ENCODE measurements around the gene RAB5IF. TPM values are rescaled to one million over a fixed set of nuclear protein-coding genes. Genes with fewer than 3 reads are reported as not detected.

Gene RAB5IF
- total RNA-seq, 4 donors from 2014 or later = 203 to 373 (median 267) TPM

DNA sequence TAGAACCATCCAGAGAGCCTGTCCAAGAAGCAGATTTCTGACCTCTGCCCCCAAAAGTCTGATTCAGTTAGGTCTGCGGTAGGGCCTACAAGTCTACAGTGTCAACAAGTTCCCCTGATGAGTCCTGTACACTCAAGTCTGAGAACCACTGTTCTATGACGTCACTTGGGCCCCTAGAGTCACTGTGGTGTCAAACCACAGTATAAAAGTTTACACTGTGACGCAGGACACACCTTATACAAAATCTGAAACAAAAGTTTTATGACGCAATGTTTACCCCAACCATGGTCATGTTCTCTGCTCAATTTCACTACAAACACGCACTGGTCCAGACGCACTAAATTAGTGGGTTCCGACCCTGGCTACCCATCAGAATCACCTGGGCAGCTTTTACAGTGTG is 22.5 kb downstream of the RAB5IF start:
- H3K4me1 ChIP-seq = peaks cover 0 to 14% (median 0%) of the 10 kb centered on the region in 3 donors
- TF ChIP-seq, protein P1, sequence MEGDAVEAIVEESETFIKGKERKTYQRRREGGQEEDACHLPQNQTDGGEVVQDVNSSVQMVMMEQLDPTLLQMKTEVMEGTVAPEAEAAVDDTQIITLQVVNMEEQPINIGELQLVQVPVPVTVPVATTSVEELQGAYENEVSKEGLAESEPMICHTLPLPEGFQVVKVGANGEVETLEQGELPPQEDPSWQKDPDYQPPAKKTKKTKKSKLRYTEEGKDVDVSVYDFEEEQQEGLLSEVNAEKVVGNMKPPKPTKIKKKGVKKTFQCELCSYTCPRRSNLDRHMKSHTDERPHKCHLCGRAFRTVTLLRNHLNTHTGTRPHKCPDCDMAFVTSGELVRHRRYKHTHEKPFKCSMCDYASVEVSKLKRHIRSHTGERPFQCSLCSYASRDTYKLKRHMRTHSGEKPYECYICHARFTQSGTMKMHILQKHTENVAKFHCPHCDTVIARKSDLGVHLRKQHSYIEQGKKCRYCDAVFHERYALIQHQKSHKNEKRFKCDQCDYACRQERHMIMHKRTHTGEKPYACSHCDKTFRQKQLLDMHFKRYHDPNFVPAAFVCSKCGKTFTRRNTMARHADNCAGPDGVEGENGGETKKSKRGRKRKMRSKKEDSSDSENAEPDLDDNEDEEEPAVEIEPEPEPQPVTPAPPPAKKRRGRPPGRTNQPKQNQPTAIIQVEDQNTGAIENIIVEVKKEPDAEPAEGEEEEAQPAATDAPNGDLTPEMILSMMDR (IDR thresholded peaks at IDR 0.05) = no peak
- no peak for TF ChIP-seq POLR2A (IDR thresholded peaks at IDR 0.05)
- H3K27me3 ChIP-seq = no peaks in the 10 kb centered on the region
- intact Hi-C loops (cut with DNase I) = no loop called here
- DNase-seq = no peak
- H3K4me3 ChIP-seq = no peak overlapping the region
- no peaks in the 10 kb centered on the region for H3K36me3 ChIP-seq
- WGBS, 2 donors = 84 to 92% methylated on average over 6 to 7 of the region's 7 CpGs
- no peak overlapping the region for H3K27ac ChIP-seq
- no peaks in the 10 kb centered on the region for H3K9me3 ChIP-seq

GRCh38 chr20:36629719-36630681 is 24.4 kb downstream of the RAB5IF start:
- Histone ChIP-seq H3K4me1 (no peaks in the 10 kb centered on the region), H3K36me3 (no peaks in the 10 kb centered on the region), H3K4me3 (no peak overlapping the region), H3K9me3 (no peaks in the 10 kb centered on the region), H3K27ac (peak overlapping the region in 1 of 4 donors; percentile 4), H3K27me3 (no peaks in the 10 kb centered on the region)
- TF ChIP-seq POLR2A (IDR thresholded peaks at IDR 0.05) = no peak
- TF ChIP-seq, protein P1 (IDR thresholded peaks at IDR 0.05) = no peak
- intact Hi-C loops (cut with DNase I) = no loop called here
- DNase-seq = no peak
- WGBS, 2 donors = 61 to 71% methylated on average over 11 to 15 of the region's 15 CpGs

DNA sequence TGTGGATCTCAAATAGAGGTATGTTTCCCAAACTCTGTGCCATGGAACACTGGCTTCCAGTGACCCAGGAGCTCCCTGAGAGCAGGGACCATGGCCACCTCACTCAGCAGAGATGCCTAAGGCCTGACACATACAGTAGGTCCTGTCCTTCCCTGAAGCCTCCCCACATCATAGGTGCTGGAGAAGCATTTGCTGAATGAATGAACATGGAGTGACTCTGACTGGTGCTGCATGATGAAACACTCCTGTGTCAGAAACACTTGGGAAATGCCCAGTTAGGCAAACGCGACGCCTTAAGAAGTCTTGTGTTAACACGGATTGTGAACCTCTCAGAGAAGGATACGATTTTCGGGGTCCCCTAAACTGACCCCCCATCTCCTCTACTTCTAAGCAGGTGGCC is 26.1 kb downstream of the RAB5IF start:
- no peaks in the 10 kb centered on the region for H3K36me3 ChIP-seq
- H3K4me1 ChIP-seq = no peaks in the 10 kb centered on the region
- no peak overlapping the region for H3K4me3 ChIP-seq
- no peak for DNase-seq
- no peak overlapping the region for H3K27ac ChIP-seq
- WGBS, 2 donors = 71 to 88% methylated on average over 6 of the region's 6 CpGs
- H3K9me3 ChIP-seq = no peaks in the 10 kb centered on the region
- no peaks in the 10 kb centered on the region for H3K27me3 ChIP-seq
- intact Hi-C loops (cut with DNase I) = no loop called here
- TF ChIP-seq POLR2A (IDR thresholded peaks at IDR 0.05) = no peak
- TF ChIP-seq, protein P1 (IDR thresholded peaks at IDR 0.05) = no peak

DNA sequence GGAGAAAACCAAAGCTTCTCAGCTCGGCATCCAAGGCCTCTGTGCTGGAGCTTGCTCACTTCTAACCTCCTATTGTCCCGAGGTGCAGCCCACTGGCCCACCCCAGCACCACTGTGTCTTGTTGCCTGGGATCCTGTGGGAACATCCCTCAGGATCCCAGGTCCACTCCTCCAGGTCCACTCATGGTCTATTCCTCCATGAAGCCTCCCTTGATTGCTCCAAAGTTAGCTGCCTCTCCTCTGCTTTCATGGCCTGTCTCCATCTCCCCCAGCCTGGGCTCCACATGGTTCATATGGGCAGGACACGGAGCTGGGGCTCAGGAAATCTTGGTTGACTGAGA is 26.5 kb downstream of the RAB5IF start:
- no peak for DNase-seq
- TF ChIP-seq, protein P1 (IDR thresholded peaks at IDR 0.05) = no peak
- TF ChIP-seq POLR2A (IDR thresholded peaks at IDR 0.05) = no peak

DNA sequence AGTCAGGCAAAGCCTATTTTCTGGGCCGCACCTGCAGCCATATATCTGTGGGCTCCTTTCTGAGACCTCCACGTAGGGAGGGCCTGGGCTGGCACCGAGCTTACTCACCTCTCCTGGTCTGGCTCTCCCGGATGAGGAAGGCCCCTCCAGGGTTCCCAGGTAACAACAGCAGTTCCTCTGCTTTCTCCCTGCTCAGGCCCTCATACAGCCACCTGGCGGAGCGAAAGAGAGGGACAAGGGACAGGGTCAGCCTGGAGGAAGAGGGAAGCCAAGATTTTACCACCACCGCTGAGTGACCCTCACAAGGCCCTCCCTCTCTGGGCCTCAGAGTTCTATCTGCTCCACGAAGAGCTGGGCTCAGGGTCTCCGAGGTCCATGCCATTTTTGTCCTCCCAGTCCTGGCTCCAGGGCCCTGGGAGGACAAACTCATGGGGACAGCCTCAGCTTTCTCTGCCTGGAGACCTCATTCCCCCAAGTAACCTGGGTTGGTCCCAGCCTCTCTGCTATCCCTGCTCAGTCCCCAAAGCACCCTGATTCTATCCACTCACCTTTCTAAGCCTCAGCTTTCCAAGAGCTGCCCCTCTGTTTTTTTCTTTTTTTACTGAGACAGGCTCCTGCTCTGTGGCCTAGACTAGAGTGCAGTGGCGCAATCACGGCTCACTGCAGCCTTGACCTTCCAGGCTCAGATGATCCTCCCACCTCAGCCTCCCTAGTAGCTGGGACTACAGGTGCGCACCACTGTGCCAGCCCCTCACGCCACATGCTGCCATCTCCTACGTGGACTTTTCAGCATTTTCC is 27.1 kb downstream of the RAB5IF start:
- Histone ChIP-seq H3K4me1 (no peaks in the 10 kb centered on the region), H3K4me3 (no peak overlapping the region), H3K27me3 (no peaks in the 10 kb centered on the region), H3K9me3 (no peaks in the 10 kb centered on the region), H3K36me3 (no peaks in the 10 kb centered on the region), H3K27ac (no peak overlapping the region)
- WGBS, 2 donors = 85 to 88% methylated on average over 7 to 8 of the region's 14 CpGs
- intact Hi-C loops (cut with DNase I) = no loop called here
- no peak for TF ChIP-seq POLR2A (IDR thresholded peaks at IDR 0.05)
- TF ChIP-seq, protein P1 (IDR thresholded peaks at IDR 0.05) = no peak
- no peak for DNase-seq

More for the DNA sequence above, 26.5 kb downstream of the RAB5IF start:
- 73 to 78% methylated on average over 2 to 3 of the region's 3 CpGs for WGBS, 2 donors
- intact Hi-C loops (cut with DNase I) = no loop called here
- Histone ChIP-seq H3K4me3 (no peak overlapping the region), H3K4me1 (no peaks in the 10 kb centered on the region), H3K27ac (no peak overlapping the region), H3K27me3 (no peaks in the 10 kb centered on the region), H3K9me3 (no peaks in the 10 kb centered on the region), H3K36me3 (no peaks in the 10 kb centered on the region)
